Cerebellar cortex (tissue), 1 donor: Measurements from ENCODE around the gene MAMDC4.
"Not testable (repeated sequence)": the region's sequence is repeated elsewhere in the genome, so short reads cannot be mapped to it uniquely, and the experiment has no call there.

Experiments used
- DNase-seq: peaks from one replicate; pipeline ENCODE4 v3.0.0-alpha.2; 2015; ENCODE audit warnings: low spot score

The MAMDC4 gene

DNA sequence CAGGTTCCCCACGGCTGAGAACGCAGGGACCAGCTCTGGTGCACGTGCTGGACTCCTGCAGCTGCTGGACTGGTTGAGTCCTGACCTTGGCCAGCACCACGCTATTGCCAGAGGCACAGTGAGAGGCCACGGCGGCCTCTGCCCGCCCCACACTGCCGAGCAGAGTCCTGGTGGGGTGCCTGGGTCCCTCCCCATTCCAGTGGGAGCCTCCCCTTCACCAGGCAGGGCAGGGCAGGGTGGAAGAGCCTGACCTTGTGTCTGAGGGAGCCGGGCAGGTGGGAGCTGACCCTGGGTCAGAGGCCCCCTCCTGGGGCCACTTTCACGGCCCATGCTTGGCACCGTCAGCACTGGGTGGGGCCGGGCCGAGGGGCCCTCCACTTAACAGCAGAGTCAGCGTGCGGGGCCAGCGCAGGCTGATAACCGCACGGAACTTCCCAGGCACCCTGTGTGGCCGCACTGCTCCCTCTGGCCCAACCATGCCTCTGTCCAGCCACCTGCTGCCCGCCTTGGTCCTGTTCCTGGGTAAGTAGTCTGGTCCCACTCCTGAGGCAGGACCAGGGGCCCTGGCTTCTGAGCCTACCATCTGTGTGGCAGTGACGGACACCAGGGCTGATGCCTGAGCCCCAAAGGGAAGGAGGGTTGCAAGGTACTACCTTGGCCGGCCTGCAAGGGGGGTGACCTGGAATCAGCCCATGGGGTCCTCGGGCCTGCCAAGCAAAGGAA, at the start of gene MAMDC4:
MAMDC4 (plus strand) TSS at position 406 of the 723 bp plus-strand sequence; CDS start at position 477, 71 bp downstream.
- no peak for DNase-seq

DNA sequence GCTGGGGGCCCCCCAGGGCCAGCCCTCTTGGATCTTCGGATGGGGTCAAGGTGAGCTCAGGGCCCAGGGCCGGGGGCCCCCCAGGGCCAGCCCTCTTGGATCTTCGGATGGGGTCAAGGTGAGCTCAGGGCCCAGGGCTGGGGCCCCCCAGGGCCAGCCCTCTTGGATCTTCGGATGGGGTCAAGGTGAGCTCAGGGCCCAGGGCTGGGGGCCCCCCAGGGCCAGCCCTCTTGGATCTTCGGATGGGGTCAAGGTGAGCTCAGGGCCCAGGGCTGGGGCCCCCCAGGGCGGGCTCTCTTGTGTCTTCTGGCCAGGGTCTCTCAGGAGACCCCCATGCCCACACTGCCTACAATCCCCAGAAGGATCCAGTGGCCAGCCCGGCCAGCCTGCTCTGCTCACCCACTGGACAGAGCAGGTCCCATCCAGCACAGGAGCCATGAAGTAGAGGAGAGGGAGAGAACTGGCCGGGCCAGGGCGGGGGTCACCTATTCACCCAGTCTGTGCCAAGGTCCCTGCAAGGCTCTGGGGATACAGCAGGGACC, 49.1 kb upstream of the MAMDC4 start:
- DNase-seq: not testable (repeated sequence)

DNA sequence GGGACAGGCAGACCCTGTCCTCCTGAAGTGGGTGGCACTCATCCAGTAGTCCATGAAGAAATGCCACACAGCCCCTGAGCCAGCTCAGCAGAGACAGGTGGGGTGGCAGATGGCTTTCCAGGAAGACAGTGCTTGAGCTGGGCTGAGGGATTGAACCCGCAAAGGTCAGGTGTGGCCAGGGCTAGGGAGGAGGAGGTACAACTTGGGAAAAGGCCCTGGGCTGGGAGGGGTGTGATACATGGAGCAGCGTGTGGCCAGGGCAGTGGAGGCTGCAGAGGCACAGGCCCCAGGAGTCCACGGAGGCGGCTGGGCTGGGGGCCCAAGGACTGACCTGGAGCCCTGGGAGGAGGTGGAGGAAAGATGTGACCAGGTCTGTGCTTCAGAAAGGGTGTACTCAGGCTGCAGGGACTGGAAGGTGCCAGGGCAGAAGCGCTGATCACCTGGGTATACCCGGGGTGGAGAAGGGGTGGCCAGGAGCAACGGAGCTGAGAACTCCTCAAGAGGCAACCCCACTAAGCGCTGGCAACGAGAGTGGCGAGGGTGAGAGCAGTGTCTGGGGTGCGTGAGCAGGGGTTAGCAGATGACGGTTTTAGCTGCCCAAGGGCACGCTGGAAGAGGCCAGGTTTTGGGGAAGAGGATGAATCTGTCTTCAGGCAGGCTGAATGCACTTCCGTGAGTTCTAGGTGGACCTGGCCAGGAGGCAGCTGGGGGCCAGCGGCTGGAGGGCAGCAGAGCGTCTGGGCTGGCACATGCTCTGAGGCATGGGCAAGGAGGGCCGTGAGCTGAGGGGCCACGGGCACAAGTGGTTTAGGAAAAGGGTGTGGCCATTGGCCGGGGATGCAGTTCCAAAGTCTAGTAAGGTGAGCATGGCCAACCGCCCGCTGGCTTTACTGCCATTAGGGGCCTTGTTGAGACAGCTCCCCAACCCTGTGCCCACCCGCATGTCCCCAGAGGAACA, 48.3 kb upstream of the MAMDC4 start:
- peak; percentile 61 for DNase-seq

DNA sequence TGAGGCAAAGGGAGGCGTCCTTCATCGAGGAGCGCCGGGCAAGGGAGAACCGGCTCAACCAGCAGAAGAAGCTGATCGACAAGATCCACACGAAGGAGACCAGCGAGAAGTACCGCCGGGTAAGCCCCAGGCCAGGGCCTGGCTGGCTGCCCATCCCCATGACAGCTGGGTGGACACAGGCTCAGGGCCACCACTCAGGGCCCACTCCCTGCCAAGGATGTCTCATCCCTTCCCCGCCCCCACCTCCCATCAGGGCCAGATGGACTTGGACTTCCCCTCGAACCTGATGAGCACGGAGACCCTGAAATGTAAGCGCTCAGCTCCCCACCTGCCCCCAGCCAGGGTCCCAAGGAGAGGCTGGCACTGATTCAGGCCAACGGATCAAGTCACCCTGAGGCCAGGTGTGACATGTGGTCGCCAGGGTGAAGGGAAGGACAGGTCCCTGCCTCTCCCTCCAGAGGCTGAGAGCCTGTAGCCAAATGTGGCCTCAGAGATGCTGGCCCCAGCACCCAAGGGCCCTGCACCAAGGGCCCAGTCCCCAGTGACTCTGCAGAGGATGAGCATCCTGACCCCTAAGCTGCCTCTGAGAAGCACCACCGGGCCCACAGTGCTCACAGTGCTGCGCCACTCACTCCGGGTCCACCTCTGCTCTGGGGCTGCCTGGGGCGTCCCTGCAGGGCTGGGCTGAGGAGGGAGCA, 47.5 kb upstream of the MAMDC4 start:
- no peak for DNase-seq

DNA sequence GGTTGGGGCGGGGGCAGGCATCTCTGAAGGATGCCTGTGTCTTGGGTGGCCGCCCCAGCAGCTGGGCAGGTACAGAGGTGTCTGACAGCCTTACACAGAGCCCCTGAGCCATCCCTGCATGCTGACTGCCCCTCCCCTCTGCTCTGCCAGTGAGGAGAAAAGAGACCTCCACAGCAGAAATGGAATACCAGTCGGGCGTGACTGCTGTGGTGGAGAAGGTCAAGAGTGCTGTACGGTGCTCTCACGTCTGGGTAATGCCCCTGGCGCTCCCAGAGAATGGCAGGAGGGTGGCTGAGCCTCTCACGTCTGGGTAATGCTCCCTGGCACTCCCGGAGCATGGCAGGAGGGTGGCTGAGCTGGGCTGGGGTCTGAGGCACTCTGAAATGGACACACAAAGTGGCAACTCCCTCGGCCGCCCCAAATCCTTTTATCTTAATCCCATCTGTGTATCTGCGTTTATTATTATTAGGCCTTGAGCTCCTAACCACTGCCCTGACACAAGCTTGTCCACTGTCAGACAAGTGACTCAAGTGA, 46.9 kb upstream of the MAMDC4 start:
- DNase-seq: no peak

DNA sequence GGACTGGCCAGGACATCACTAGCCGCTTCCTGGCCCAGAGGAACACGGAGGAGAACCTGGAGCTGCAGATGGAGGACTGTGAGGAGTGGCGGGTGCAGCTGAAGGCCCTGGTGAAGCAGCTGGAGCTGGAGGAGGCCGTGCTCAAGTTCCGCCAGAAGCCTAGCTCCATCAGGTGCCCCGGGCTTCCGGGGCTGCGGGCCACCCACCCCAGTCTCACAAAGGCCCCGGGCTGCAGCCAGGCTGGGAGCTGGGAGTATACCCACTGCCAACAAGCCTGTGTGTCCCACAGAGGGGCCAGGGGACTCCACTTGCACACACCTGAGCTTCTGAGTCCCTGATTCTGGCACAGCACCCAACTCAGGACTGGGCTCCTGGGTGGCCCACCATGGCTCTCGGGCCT, 46.1 kb upstream of the MAMDC4 start:
- no peak for DNase-seq

DNA sequence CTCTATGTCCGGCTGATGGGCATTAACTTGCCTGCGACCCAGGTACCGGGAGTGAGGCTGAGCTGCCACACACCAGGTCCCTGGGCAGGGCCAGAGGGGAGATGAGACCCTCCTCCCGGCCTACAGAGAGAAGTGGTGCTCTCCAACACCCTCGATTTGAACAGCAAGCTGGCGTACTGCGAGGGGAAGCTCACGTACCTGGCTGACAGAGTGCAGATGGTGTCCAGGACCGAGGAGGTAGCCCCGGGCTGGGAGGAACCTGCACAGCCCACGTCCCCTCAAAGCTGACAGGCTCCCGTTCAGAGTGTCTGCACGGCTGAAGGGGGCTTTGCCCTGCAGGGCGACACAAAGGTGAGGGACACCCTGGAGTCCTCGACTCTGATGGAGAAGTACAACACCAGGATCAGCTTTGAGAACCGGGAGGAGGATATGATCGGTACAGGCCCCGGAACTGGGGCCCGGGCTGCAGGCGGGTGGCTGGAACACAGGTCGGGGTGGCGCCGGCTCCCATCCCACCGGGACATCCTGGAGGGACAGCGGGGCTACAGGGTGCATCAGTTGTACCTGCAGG, 45.4 kb upstream of the MAMDC4 start:
- no peak for DNase-seq

DNA sequence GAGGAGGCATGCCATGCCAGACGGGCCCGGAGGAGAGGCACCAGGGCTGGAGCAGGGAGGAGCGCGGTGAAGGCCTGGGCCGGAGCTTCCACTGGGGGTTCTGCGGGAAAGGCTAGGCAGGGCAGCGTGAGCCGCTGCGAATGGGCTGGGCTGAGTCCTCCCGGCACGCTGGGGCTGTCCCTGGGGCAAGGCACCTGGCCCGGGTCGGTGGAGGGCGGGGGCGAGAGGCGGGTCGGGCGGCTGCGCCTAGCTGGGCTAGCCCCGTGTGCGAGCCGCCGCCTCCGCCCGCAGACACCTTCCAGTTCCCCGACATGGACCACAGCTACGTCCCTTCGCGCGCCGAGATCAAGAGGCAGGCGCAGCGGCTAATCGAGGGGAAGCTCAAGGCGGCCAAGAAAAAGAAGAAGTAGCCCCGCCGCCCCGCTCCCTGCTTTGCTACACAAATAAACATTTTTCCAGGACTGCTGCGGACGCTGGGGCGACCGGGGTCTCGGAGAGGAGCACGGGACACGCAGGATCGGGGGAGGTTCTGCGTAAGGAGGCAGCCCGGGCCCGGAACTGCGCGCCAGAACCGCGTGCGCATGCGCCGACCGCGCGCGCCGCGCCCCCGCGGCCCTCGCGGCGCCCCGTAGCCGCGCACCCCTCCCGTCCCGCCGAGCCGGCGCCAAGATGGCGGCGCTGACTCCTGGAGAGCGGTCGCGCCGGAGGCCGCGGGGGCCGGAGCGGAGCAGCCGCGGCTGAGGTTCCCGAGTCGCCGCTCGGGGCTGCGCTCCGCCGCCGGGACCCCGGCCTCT, 44.7 kb upstream of the MAMDC4 start, which contains the start of gene RABL6:
RABL6 (plus strand) TSS at position 668 of the 794 bp plus-strand sequence. CDS start 249 bp downstream, outside the sequence.
- peak; percentile 54 for DNase-seq

DNA sequence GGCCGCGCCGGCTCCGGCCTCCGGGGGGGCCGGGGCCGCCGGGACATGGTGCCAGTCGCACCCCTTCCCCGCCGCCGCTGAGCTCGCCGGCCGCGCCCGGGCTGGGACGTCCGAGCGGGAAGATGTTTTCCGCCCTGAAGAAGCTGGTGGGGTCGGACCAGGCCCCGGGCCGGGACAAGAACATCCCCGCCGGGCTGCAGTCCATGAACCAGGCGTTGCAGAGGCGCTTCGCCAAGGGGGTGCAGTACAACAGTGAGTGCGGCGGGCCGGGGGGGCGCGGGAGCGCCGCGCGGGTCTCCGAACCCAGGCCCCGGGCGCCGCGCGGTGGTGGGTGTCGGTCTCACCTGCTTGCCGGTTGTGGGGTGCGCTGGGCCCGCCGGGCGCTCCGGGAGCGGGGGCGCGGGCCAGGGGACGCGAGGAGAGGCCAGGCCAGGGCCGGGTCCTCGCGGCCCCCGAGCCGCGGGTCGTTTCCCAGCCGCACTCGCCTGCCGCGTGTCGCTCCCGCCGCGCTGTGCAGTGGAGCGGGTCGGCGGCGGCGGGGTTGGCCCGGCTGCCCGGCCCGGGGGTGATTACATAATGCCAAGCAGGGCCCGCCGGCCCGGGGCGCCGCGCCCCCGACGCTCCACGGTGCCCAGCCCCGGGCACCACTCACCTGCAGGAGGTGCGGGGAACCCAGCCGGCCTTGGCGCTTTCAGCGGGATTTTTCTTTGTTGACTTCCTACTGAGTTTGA, 43.9 kb upstream of the MAMDC4 start:
- DNase-seq: no peak

DNA sequence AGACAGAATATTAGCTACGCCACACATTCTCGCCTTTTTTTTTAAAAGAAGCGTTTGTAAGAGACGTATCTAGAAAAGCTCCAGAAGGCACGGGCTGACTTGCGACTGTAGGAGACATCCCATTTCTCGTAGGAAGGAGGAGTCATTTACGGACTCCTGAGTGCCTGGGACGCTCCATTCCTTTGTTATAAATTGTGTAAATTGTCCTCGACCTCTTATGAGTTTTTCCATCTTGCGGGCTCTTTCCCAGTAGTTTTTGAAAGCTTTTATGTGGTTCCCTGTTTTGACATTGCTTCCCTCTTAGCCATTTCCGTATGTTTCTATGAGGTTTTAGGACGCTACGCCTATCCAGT, 43.4 kb upstream of the MAMDC4 start:
- DNase-seq: no peak

DNA sequence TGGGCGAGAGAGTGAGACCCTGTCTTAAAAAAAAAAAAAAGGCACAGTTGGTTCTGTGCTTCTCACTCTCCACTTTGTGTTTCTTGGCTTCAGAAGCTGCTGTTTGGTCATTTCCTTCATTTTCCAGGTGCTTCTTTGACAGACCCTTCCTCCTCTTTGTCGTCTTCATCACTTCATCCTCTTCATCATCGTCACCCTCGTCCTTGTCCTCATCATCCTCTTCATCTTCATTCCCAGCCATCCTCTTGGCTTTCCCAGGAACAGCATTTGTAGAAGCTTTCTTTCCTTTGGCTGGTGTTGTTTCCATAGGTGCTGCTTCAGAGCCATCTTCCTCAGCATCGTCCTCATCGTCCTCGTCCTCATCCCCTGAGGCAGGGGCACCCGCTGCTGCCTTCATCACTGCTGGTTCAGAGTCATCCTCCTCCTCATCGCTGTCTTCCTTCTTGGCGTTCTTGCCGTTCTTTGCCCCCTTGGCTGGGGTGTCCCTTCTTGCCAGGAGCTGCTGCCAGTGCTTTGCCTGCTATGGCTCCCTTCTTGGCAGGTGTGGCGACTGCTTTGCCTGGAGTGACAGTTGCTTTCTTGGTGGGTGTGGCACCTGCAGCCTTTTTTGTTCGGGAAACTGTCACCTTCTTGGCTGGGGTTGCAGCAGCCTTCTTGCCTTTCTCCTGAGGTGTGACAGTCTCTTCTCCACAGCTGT, 37.3 kb upstream of the MAMDC4 start:
- DNase-seq: no peak

DNA sequence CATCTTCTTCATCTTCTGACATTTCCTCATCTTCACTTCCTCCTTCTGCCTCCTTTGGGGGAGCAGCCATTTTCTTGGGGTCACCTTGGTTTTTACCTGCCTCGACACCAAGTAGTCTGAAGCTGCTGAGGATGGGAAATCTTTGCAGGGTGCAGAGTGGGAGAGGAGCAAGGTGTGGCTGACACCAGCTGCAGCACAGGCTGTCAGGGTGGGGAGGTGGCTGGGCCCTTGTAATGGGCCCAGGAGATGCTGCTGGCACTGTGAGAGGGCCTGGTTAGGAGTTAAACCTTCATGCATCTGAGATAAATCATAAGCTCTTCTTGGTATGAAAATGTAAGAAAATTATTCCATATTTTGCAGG, 36.7 kb upstream of the MAMDC4 start:
- DNase-seq: no peak

DNA sequence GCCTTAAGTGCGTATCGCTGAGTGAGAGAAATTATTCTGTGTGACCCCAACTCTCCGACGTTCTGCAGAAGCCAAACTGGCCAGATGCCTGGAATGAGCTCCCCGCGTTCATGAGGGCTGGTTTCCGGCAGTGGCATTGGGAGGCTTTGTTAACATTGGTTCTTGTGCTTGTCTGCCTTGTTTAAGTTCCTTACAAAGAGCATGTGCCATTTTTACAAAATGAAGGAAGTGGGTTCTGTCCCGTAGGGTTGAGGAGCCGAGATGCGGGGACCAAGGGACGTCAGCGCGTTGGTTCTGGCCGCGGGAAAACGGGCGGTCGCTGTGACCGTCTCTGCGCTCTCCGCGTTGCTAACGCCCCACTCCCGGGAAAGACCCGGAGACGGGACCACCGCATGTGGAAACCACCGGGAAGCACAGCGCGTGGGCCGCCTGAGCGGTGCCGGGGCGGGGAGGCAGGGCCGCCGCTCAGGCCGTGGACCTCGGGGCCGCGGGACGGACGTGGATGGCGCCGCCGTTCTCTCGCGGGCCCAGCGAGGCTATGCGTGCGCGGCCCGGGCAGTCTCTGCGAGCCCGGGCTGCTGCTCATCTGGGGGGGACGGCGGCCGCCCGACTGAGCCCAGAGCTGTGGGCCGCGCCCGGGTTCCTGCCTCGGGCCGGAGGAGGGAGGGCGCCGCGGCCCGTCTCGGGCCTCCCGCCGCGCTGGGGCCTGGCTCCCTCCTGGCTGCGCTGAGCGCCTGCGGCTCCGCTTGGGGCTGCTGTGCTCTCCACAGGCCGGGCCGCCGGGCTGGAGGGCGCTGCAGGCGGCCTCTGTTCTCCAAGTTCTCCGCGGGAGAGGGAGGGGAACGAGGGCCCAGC, 30.9 kb upstream of the MAMDC4 start:
- DNase-seq: peak; percentile 47

DNA sequence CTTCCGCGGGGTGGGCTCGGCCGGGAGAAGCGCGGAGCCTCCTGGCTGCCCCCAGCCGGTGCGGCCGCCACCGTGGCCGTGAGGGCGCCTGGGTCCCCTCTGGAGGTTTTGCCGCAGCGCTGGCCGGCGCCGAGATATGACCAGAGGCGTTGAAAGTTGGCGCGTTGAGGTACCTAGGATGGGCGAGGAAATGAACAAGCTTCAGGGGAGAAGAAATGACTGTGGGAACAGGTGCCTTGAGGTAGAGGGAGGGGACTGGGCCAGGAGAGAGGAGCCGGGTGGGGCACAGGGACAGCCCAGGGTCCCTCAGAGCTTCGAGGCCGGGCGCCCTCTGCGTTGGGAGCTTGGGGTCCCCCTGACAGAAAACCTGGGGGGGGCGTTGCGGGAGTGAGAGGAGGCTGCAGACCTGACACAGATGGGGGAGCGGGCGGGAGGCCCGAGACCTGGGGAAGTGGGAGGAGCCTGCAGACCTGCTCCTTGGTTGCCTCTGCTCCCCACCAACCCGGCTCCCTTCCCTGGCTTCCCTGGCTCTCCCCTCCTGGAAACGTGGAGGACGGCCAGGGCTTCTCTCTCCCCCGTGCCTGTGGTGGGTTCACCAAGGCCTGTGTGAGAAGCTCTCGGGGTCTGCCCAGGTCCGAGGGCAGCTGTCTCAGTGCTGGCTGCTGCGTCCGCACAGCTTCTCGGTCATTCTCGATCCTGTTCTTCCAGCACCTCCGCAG, 30.2 kb upstream of the MAMDC4 start:
- peak; percentile 80 for DNase-seq

DNA sequence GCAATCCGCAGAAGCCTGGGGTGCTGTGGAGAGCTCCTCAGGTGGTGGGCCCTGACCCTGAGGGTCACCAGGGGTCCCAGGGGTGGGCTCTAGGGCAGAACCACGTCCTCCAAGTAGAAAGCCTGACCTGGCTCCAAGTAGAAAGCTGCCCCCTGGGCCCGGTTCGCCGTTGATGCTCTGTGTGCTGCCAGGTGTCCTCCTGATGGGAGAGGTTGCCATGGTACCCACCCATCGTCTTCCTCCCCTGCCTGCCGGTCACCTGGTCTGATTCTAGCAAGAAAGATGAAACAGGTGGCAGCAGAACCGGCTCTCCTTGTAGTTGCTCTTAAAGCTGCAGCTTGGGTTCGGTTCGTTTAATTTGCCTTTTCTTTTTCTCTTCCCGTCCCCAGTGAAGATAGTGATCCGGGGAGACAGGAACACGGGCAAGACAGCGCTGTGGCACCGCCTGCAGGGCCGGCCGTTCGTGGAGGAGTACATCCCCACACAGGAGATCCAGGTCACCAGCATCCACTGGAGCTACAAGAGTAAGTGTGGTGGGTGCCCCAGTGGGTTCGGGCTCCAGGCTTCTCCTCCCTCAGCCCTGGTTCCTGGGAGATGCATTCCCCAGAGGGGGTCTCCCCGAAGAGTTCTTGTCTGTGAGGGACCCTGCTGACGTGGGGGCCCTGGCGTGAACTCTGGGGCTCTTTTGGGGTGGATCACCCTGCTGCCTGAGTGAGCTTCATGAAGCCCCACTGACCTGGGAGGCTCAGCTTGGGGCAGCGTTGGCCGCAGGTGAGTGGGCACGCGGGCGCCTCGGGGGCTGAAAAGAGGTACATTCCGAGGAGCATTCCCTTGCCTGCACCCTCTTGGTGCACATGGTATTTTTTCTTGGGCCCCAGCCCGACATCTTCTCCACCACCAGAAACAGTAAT, 28.8 kb upstream of the MAMDC4 start:
- DNase-seq: peak; percentile 83

DNA sequence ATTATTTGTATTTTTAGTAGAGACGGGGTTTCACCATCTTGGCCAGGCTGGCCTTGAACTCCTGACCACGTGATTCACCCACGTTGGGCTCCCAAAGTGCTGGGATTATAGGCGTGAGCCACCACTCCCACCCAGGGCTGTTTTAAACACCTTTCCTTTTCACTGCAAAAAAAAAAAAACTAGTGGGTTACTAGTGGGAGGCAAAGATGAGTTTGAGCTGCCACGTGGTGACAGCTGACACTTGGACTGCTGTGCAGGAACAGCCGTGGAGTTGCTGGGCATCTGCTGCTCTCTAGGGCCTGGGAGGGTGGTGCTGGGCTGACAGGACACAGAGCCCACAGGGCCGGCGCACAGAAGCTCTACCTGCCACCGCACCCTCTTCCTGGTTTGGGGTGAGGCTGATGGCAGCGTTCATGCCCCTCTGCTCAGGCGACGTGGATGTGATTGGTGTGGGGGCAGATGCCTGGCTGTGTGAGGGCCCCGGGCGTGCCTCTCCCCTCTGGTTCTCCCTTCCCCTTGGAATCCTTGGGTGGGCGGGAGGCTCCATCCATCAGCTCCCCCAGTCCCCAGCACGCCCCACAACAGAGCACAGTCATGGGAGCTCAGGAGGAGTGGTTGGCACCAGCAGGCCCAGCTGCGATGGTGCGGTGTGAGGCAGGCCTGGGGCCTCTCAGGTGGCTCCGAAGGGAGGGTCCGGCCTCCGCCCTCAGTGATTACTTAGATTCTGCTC, 27.5 kb upstream of the MAMDC4 start:
- no peak for DNase-seq
